ENCODE measurements around the gene GRIA3. TPM values are rescaled to one million over a fixed set of nuclear protein-coding genes. Genes with fewer than 3 reads are reported as not detected.
A peak's percentile ranks its signal among the peaks of the same experiment; 100 is the strongest.

Gene GRIA3
- total RNA-seq, 1 experiment from 2014 or later, result 1.4 TPM

DNA sequence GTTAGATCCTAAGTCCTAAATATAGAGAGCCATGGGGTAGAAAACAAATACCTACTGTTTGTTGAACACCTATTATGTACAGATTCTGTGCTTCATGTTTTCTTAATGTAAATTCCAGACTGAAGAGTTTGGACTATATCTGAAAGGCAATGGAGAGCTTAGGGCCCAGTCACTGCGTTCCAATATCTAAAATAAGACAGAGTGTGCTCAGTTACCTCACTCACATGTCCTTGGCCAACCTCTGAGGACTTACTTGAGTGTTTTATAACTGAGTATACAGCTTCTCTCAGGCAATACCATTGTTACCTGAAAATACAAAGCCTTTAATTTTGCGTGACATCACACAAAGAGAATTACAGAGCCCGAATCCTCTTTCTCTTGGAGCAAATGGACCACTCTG is 53.2 kb downstream of the GRIA3 start:
- Histone ChIP-seq H3K27me3 (ENCODE audit: insufficient read depth, low read length) (peaks cover 4% of the 10 kb centered on the region; the same call in 1 of the 2 replicates), H2AFZ (ENCODE audit: low read length) (no peak overlapping the region), H4K8ac (replicated peaks; ENCODE audit: insufficient read length, low read depth, low read length) (no peak overlapping the region), H3K4ac (ENCODE audit: low read depth, low read length) (no peak overlapping the region), H3K9me3 (ENCODE audit: control insufficient read depth, low read depth, low read length) (peaks cover 60% of the 10 kb centered on the region), H3T11ph (ENCODE audit: low read length) (no peak overlapping the region), H4K5ac (ENCODE audit: insufficient read length, low read depth, low read length) (no peak overlapping the region), H3K18ac (ENCODE audit: insufficient read length, low read depth, low read length) (no peak overlapping the region), H4K91ac (ENCODE audit: insufficient read length, low read depth, low read length) (no peak overlapping the region), H3K56ac (ENCODE audit: insufficient read length, low read depth, low read length) (no peak overlapping the region), H3K4me2 (ENCODE audit: insufficient read depth, insufficient read length, low read length) (no peak overlapping the region), H2AK5ac (ENCODE audit: insufficient read length, low read length) (no peak overlapping the region), H3K9ac (ENCODE audit: extremely low read depth, insufficient read length, low read length) (no peak overlapping the region), H2BK12ac (ENCODE audit: insufficient read length, low read depth, low read length) (no peak overlapping the region), H3K4me1 (ENCODE audit: insufficient read depth, low read length) (no peaks in the 10 kb centered on the region; the same call in 1 of the 2 replicates), H3K79me1 (ENCODE audit: insufficient read depth, low read depth, low read length, poor library complexity, severe bottlenecking) (no peaks in the 10 kb centered on the region), H2BK15ac (ENCODE audit: low read depth, low read length) (no peak overlapping the region), H3K79me2 (ENCODE audit: insufficient read depth, low read length) (no peaks in the 10 kb centered on the region), H3K14ac (ENCODE audit: insufficient read depth, low read length) (no peak overlapping the region), H3K27ac (ENCODE audit: insufficient read length, low read depth, low read length) (no peak overlapping the region), H3K23me2 (ENCODE audit: insufficient read length, low read depth, low read length, poor library complexity, severe bottlenecking) (no peaks in the 10 kb centered on the region), H2BK120ac (ENCODE audit: low read depth, low read length, poor library complexity, severe bottlenecking) (no peak overlapping the region), H4K20me1 (ENCODE audit: control insufficient read depth, insufficient read depth, insufficient read length) (no peaks in the 10 kb centered on the region), H3K23ac (ENCODE audit: insufficient read length, low read depth, low read length) (no peak overlapping the region), H2BK20ac (ENCODE audit: low read depth, low read length, poor library complexity, severe bottlenecking) (no peak overlapping the region), H2BK5ac (ENCODE audit: insufficient read length, low read length) (no peak overlapping the region)
- peaks cover 29% of the 10 kb centered on the region for H3K27me3 Mint-ChIP-seq (ENCODE audit: low read depth)
- no CpG with 5 or more reads among the region's 3 CpGs for WGBS (ENCODE audit: extremely low coverage, insufficient read length, low lambda C conversion rate)
- H3K27ac Mint-ChIP-seq, result peak overlapping the region in 1 of 3 experiments; percentile 70; a peak in 1 of 7 replicates
- H3K4me3 Mint-ChIP-seq, result no peak overlapping the region
- TF ChIP-seq, protein P1, sequence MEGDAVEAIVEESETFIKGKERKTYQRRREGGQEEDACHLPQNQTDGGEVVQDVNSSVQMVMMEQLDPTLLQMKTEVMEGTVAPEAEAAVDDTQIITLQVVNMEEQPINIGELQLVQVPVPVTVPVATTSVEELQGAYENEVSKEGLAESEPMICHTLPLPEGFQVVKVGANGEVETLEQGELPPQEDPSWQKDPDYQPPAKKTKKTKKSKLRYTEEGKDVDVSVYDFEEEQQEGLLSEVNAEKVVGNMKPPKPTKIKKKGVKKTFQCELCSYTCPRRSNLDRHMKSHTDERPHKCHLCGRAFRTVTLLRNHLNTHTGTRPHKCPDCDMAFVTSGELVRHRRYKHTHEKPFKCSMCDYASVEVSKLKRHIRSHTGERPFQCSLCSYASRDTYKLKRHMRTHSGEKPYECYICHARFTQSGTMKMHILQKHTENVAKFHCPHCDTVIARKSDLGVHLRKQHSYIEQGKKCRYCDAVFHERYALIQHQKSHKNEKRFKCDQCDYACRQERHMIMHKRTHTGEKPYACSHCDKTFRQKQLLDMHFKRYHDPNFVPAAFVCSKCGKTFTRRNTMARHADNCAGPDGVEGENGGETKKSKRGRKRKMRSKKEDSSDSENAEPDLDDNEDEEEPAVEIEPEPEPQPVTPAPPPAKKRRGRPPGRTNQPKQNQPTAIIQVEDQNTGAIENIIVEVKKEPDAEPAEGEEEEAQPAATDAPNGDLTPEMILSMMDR (conservative IDR thresholded peaks at IDR 0.05), result no peak
- H3K4me1 Mint-ChIP-seq, result peaks cover 8 to 11% of the 10 kb centered on the region in 2 experiments
- H3K9me3 Mint-ChIP-seq, result peaks cover 7 to 57% of the 10 kb centered on the region in 2 experiments
- DNase-seq, result no peak
- peaks cover 0 to 5% (median 0%) of the 10 kb centered on the region in 3 experiments; a peak in 4 of 7 replicates for H3K36me3 Mint-ChIP-seq (ENCODE audit: insufficient read depth in 1 of 3, low read depth in 3 of 3)

All from H9 (cell line).